Measurements from ENCODE around the gene DCAF5.
"Not testable (repeated sequence)": the region's sequence is repeated elsewhere in the genome, so short reads cannot be mapped to it uniquely, and the experiment has no call there.

DCAF5 gene

DNA sequence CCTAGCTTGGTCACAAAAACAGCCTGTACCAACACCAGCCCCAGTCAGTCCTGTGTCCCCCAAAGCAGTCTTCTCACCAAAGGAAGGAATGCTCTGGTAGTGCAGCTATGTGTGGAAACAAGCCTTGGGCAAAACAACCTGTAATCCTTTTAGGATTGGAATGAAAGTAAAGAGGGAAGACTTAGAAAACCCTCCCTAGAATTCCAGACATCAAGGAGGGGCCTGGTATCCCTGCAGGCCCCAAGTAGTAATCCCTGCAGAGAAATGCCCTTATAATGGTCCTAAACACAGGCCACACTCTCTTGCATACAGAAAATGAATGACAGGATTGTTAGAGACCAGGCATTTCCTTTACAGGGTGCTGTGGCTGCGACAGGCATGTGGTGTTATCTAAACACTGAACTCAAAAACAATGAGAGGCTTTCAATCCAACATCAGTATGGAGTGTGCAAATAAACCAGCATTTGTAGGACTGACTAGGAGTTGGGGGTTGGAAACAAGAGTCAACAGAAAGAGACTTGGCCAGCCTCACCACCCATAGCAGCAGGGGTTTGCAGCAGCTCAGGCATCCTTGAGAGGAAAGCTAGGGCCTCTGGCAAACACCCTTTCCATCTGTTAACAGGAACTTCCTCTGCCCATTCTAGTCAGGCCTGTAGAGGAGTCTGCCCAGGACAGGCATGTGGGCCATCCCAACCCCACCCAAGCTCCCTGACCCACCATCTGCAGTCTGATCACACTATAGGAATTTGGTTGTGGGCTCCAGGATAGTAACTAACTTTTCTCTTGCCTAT lies 59.1 kb downstream of the DCAF5 start:
- DNase-seq = no peak

DNA sequence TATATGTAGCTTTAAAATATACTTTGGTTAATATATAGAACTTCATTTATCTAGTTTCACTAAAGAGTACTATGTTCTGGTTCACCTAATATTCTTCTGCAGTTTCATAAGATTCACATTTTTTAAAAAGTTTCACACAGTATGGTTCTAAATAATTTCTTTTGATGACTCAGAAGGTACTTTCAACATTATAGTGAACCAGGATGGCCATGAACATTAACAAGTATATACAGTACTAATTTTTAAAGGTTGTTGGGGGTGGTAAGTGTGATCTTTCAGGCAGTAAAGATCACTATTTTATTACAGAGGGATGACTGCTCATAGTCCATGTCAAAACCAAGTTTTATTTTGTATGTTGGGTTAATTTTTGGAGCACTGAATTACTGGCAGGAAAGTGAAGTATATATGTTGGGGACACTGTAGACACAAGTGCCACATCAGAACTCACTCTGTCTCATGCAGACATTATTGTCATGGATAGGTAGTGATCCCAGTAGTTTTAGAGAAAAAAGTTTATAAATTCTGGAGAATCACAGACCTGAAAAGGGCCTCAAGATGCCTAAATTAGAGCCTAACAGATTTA lies 60.0 kb downstream of the DCAF5 start:
- DNase-seq = no peak

DNA sequence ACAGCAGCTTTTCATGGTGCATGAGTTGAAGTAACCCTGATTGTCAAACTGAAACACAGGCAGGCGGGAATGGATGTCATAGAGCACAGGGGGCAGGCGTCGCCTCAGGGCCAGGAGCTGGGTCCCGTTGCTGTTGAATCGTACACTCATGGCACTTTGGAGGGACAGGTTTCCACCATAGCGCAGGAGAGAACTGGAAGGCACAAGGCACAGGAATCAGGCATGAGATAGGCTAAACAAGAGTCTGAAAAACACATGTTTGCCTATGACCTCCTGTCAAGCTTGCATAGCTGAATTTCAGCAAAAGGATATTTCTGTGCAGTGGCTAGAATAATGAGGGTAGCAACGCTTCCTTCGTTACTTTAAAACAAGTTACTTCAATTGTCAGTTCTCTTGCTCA lies 61.2 kb downstream of the DCAF5 start:
- DNase-seq = no peak

DNA sequence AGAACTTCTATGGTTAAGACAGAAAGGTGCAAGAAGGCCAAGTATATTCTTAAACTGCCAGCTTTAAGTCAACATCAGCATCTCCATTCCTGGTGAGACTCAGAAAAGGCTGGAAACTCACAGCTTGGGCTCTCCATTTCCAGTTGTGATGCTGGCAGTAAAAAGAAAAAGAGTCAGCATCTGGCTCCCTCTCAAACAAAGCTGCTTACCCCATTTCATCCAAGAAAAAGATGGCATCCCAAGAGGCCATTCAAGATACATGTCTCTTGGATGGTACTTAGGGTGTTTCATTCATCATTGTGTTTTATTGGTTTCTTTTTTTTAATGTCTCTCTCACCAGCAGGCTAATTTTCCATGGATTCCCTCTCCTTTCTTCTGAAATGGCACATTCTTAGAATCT lies 61.9 kb downstream of the DCAF5 start:
- no peak for DNase-seq

DNA sequence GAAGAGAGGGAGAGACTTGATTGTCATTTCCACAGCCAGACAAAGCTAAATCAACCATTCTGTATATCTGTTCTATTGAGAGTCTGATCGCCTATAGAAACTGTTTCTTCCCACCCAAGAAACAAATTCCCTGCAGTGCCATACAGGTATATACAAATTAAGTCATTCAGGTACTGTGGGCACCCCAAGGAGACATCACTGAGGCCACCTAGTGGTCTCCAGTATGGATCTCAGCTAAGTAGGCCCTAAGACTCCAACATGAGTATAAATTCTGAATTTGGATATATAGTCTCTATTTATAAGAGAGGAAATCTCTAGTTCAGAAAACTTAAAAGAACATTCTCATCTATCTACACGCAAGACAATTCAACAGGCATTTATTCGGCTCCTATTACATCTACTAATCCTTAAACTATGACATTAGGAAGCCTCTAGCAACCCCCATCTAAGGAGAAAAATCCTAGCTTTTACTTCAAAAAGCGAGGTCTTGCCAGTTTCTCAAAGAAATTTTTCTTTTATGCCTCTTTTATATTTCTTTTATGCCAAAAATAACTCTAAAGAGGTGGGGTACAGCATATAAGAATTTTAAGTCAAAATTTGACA lies 62.6 kb downstream of the DCAF5 start:
- no peak for DNase-seq

DNA sequence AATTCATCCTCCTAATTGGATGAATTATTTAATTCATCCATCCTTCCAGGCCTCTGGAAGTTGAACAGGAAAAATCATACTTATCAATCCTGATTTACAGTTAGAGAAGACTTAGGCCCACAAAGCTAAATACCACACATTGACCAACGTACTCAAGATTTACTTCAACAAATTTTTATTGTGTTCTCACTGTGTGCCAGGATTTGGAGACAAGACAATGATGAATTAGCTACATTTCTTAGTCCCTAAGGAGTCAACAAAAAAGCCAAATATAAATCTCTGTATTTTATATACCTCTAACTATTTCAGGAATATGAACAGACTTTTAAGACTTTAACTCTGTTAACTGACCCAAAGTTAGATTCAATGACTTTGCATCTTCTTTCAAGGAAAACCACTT lies 63.9 kb downstream of the DCAF5 start:
- no peak for DNase-seq

DNA sequence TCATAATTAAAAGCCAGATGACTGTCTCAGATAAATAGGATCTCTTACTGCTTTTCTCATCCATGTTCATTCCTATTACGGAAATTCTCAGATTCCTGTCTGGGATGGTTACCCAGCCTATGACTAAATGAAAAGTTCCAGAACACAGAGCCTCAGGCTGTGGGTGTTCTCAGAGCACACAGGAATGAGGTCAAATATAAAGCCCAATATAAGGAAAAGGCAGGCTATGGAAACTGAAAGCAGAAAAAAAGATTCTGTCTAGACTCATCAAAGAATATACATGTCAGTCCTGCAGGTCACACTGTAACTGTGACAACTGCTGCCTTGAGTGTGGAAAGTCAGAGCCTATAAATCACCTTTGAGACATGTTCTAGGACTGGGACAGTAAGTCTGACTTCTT lies 64.3 kb downstream of the DCAF5 start:
- DNase-seq = no peak

DNA sequence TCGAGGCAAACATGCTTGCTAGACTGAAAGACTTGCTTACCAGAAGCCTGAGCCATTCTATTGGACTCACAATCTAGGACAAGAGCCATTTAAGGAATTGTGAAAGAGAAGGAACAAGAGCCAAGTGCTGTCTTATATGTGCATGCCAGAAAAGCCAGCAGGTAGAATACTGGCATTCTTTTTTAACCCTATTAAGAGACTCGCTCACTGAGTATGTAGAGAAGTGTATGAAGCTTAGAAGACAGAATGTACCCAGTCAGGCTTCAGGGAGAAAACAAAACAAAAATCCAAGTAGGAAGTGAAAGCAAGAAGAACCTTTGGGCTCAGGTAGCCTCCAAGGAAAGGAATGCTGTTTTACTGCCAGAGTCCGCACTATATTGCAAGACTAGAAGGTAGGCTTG lies 65.9 kb downstream of the DCAF5 start:
- no peak for DNase-seq

DNA sequence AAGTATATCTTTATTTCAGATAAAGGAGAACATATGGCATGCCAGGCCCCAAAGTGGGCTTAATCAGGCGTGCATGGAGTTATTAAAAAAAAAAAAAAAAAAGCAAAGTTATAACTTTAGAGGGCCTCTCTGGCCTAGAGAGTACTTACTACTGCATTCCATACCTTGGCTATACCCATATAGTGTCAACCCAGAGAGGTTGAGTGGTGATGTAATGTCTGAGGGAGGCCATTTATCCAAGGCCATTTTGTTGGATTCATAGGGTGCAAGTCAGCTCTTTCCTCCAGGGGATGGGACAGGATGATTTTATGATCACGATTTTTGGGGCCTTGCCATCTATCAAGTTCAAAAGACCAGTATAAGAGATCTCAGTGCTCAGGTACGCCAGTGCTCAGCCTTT lies 66.4 kb downstream of the DCAF5 start:
- DNase-seq = no peak

DNA sequence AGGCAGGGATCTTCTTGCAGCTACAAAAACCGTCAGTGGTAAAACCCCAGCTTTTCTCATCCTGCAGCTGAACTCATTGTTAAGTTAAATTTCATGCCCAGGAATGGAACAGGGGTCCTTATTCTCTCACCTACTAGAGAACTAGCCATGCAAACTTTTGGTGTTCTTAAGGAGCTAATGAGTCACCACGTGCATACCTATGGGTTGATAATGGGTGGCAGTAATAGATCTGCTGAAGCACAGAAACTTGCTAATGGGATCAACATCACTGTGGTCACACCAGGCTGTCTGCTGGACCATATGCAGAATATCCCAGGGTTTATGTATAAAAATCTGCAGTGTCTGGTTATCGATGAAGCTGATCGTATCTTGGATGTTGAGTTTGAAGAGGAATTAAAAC lies 68.9 kb downstream of the DCAF5 start:
- no peak for DNase-seq

DNA sequence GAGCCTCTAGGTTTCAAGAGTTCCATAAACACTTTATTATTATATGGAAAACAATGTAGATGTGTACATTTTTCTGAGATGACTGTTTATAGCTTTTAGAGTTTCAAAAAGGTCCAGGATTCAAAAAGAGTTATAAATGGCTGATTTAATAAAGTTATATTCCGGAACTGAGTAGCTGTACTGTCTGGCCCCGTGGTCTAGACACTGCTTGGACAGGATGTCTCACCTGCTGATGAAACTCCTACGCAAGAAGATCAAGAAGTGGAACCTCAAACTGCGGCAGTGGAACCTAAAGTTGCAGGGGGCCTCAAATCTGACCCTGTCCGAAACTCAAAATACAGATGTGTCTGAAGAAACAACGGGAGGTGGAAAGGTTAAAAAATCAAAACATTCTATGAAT lies 69.7 kb downstream of the DCAF5 start:
- DNase-seq = no peak

DNA sequence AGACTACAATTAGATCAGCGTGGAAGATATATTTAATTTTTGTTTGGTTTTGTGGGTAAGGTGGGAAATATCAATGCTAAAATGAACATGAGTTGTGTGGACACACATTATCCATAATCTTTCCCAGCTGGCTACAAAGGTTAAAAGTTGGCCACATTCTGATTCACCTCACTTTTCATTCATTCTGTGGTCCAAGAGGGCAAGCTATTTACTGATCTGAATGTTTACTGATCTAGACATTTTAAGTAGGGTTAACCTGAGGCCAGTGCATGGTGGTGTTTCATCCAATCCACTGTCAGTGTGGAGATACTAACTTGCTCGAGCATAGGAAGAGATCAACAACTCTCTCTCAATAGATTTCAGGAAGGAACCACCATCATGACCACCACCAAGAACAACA lies 71.6 kb downstream of the DCAF5 start:
- DNase-seq = no peak

DNA sequence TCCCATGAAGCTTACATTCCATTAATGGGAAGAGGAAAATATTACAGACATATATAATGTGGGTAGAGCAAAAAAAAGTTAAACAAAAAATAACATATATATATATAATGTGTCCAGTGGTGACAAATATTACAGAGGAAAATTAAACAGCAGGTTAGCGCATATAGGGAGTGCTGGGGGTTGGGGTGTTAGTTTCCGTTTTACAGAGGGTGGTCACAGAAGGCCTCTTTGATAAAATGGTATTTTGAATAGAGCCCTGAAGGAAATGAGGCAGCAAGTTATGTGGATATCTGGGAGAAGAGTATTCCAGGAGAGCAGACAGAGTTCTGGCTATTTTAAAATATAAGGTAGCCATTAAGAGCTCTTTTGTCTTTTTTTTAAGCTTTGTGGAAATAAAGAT lies 73.2 kb downstream of the DCAF5 start:
- no peak for DNase-seq

DNA sequence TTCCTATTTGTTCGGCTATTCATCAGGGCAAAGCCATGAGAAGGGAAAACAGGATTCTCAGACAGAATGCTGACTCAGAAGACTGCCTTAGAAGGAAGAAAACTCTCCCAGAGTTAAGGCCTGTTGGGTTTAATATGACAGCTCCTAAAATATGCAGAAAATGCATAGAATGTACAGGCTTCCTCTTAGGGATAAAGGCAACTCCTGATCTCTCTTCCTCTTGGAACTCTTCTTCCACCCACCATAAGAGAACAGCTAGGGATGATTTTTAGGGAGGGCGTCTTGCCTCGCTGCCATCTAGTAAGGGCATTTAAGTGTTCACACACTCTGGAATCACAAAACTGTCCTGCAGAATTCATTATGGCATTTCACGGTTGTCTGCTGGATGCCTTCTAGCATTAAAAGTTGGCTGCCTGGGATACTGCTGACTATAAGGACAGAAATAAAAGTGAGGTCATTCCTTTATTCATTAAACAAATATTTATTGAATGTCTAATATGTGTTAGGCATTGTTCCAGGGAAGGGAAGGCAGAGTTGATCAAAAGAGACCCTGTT lies 73.7 kb downstream of the DCAF5 start:
- no peak for DNase-seq

DNA sequence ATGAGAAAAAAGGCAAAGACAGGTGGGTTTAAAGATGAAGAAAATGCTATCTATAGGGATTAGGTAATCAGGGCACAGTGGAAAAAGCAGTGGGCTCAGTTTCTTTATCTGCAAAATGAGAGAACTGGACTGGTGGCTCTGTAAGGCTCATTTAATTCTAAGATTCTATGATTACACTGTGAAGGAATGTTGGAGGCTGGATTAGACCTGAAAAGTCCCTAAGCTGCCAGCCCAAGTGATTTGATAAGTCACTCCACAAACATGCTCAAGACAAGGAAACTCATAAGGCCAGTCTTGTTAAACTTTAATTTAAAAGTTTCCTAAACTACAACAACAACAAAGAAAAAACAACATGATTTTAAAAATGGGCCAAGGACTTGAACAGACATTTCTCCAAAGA lies 75.1 kb downstream of the DCAF5 start:
- no peak for DNase-seq

DNA sequence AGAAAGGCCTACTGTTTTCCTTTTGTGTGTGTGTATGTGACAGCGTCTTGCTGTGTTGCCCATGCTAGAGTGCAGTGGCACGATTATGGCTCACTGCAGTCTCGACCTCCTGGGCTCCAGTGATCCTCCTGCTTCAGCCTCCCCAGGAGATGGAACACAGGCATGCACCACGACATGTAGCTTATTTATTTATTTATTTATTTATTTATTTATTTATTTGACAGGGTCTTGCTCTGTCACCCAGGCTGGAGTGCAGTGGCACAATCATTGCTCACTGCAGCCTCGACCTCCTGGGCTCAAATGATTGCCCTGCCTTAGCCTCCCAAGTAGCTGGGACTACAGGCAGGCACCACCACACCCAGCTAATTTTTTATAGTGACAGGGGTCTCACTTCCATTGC lies 75.7 kb downstream of the DCAF5 start:
- not testable (repeated sequence) for DNase-seq

DNA sequence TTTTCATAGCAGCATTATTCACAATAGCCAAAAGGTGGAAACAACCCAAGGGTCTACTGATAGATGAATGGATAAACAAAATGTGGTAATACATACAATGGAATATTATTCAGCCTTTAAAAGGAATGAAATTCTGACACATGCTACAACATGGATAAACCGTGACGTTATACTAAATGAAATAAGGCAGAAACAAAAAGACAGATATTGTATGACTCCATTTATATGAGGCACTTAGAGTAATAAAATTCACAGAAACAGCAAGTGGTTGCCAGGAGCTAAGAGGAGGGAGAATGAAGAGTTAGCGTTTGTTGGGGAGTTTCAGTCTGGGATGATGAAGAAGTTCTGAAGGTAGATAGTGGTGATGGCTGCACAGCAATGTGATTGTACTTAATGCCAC lies 76.6 kb downstream of the DCAF5 start:
- no peak for DNase-seq

DNA sequence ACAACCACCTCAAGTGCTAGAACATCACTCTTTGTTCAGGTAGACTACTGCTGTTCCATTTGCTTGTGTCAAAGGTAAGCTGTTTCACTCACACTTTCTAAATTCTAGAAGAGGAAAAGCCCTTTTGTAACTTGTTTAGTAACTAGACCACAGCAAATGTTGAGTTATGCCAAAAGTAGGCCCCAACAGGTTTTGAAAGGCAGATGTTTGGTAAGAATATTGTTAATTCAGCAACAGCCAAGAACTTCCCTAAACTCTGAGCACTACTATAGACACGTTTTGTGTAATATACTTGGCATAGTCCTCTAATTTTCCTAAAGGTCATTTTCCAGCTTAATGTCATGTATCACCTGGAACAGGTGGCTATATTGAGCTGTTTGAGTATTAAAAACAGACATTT lies 79.0 kb downstream of the DCAF5 start:
- DNase-seq = no peak

DNA sequence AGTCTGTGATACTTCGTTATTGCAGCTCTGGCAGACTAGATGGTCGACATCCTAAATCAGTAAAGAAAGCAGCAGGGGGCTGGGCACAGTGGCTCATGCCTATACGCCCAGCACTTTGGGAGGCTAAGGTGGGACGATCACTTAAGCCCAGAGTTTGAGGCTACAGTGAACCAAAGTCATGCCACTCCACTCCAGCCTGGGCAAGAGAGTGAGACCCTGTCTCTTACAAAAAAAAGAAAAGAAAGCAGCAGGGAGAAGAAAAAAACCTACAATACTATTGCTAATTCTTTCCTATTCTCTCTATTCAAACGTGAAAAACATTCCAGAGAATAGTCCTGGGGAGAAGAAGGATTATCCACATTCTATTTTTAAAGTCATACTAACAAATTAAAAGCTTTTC lies 79.5 kb downstream of the DCAF5 start:
- no peak for DNase-seq

DNA sequence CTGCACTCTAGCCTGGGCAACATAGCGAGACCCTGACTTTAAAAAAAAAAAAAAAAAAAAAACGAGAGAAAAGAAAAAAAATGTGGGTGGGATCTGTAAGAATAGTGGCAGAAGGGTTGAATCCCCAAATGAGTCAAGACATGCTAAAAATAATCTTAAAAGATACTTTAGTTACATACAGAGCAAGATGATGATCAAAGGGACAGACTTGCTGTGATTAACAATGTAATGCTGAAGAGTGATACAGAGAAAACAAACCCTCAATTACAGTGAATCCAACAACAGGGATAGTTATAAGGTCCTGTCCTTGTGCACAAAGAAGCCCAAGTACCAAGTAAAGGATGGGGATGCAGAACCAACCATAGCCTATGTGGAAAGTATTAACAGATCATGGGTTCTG lies 80.3 kb downstream of the DCAF5 start:
- DNase-seq = no peak

DNA sequence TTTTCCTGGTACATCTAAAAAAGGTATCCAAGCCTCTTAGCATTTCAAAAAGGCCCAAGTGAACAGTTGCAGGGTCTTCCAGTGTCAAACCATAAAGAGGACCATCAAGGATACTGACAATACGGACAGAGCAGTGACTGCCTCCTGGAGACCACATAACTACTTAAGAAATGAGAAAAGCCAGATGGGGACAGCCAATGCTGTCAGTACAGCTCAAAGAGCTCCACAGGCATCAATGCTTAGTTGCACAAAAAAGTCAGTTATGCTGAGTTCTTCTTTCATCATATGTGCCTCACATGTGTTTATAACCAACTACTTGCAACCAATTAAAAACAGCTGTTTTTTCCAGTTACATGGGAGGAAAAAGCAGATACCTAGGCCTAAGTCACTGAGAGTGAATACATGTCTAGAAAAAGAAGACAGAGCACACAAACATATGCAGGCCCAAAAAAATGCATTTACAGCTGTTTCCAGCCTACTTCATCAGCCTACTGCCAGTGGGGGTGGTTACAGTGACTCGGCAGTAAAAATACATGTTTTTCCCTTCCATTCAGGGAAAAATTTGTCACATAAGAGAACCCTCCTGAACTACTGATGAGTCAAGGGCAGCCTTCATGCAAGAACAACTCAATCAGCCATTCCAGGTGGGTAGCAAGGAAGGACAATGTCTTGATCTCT lies 84.0 kb downstream of the DCAF5 start:
- no peak for DNase-seq

DNA sequence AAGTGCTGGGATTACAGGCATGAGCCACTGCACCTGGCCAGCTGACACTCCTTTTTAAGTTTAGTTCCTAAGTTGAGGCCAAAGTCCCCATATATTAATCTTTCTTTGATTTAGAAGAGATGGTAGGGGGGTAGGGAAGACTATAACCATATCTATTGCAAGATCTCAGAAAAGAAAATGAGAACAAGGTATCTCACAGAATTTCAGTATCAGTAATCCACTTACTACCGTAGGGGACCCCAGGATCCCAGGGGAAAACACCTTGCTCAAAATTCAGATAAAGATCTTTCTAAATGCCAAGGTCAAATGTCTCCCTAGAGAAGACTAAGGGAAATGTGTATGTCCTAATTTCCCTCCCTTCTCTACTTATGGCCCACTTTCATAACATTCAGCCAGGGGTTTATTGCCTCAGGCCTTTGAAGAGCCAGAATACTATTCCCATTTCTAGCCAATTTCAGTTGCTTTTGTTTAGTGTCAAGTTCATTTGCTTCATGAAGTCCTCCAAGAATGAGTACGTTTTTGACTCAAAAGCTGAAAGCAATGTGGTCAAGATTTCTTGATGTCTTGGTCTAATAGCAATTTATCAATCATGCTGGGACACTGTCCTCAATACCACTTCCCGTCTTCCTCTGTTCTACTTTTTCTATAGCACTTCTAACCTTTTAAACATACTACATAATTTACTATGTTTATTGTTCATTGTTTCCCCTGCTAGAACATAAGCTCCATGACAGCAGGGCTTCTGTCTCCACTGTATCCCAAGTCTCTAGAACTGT lies 86.3 kb downstream of the DCAF5 start:
- no peak for DNase-seq

DNA sequence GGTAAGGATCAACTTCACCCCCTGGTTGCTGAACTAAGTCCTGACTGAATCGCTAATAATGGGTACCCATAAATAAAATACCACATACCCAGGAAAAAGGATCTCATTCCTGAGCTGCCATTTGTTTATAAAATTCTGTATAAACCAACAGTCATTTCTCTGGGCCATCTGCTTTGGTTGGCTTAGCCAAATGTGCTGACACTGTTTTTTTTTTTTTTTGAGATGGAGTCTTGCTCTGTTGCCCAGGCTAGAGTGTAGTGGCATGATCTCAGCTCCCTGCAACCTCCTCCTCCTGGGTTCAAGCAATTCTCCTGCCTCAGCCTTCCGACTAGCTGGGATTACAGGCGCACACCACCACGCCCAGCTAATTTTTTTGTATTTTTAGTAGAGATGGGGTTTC lies 87.0 kb downstream of the DCAF5 start:
- DNase-seq = not testable (repeated sequence)

All from T-helper 9 cell (primary cell).